Upper lobe of right lung (tissue), 1 donor: ENCODE data around the gene SUGCT. TPM values are rescaled to one million over a fixed set of nuclear protein-coding genes. Genes with fewer than 3 reads are reported as not detected.

Source experiments
- ATAC-seq: fragments of 200-7000 bp; cut with Tn5 transposase; one replicate; pipeline ENCODE4 v1.9.1; 2020; ENCODE audit warnings: mild to moderate bottlenecking, moderate library complexity
- DNase-seq: peaks from one replicate; pipeline ENCODE4 v3.0.0-alpha.2; 2020
- H3K27ac ChIP-seq: fragments of 200-600 bp; one replicate; pipeline ENCODE4 v1.8.0; 2022
- H3K27me3 ChIP-seq: fragments of 200-600 bp; one replicate; pipeline ENCODE4 v1.8.0; 2022; ENCODE audit warnings: mild to moderate bottlenecking
- H3K36me3 ChIP-seq: fragments of 200-600 bp; one replicate; pipeline ENCODE4 v1.8.0; 2022
- H3K4me1 ChIP-seq: fragments of 200-600 bp; one replicate; pipeline ENCODE4 v1.8.0; 2022
- H3K4me3 ChIP-seq: fragments of 200-600 bp; one replicate; pipeline ENCODE4 v1.8.0; 2022; ENCODE audit warnings: mild to moderate bottlenecking
- H3K9me3 ChIP-seq: fragments of 200-600 bp; one replicate; pipeline ENCODE4 v1.8.0; 2022
- intact Hi-C: fragments of 100-400 bp; cut with DNase I; formaldehyde crosslinking; loops from one replicate; pipeline ENCODE4 v1.11.0; 2022
- total RNA-seq: library from RNA; stranded (reverse); fragmentation: NEBNext Ultra II Directional; extraction: Animal tissue kit (Norgen Biotek cat#: 25700); gene quantifications from one replicate; pipeline ENCODE4 v1.2.1, GENCODE V29; 2021
- TF ChIP-seq, protein P1 (sequence below): fragments of 200-600 bp; IDR thresholded peaks from one replicate; pipeline ENCODE4 v1.8.0; 2022; ENCODE audit warnings: antibody characterized with exemption
- donor health status: DM: no; HTN: yes; CAD: no; lungs with severe emphysema.

Gene SUGCT
- total RNA-seq, 1 donor from 2014 or later: 4.1 TPM

DNA sequence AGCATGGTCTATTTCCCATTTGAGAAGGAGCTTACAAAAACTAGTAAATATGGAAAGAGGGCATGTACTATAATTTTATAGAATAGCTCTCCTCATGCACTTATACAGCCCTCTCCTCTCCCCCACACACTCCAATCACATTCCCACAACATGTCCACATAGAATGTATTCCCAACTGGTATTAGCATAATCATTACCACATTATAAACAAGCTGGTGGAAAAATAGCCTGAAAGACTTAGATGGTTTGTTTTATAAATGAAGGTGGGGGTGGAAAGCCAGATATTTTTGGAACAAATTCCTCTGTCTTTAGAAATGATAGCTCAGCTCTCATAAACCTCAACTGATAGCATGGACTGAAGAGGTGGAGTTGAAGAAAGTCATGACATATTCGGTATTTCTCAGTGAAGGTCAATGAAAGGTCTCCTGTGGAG, 410.1 kb downstream of the SUGCT start:
- H3K4me1 ChIP-seq: peaks cover 6% of the 10 kb centered on the region
- no peak overlapping the region for H3K27ac ChIP-seq
- H3K27me3 ChIP-seq: no peaks in the 10 kb centered on the region
- ATAC-seq: no peak
- TF ChIP-seq, protein P1, sequence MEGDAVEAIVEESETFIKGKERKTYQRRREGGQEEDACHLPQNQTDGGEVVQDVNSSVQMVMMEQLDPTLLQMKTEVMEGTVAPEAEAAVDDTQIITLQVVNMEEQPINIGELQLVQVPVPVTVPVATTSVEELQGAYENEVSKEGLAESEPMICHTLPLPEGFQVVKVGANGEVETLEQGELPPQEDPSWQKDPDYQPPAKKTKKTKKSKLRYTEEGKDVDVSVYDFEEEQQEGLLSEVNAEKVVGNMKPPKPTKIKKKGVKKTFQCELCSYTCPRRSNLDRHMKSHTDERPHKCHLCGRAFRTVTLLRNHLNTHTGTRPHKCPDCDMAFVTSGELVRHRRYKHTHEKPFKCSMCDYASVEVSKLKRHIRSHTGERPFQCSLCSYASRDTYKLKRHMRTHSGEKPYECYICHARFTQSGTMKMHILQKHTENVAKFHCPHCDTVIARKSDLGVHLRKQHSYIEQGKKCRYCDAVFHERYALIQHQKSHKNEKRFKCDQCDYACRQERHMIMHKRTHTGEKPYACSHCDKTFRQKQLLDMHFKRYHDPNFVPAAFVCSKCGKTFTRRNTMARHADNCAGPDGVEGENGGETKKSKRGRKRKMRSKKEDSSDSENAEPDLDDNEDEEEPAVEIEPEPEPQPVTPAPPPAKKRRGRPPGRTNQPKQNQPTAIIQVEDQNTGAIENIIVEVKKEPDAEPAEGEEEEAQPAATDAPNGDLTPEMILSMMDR: no peak
- no peaks in the 10 kb centered on the region for H3K36me3 ChIP-seq
- DNase-seq: no peak
- H3K4me3 ChIP-seq: no peak overlapping the region
- intact Hi-C loops: no loop called here
- H3K9me3 ChIP-seq: no peaks in the 10 kb centered on the region

DNA sequence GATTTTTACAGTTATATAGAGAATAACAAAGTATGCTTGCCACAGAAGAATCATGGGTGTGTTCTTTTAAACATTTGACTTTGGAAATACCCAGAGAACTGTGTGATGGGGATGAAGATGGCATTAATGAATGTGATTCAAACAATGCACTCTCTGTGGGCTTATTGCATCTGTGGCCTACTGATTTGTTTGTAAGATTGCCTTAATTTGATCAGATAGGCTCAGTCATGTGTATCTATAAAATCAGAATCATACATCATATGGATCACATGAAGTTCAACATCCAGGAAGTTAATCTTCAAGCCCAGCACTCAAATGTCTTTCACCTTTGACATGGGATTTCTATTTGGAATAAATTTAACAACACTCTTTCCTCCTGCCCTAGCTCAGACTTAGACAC, 410.9 kb downstream of the SUGCT start:
- peaks cover 6% of the 10 kb centered on the region for H3K4me1 ChIP-seq
- H3K9me3 ChIP-seq: no peaks in the 10 kb centered on the region
- DNase-seq (no peak), ATAC-seq (no peak)
- H3K27me3 ChIP-seq: no peaks in the 10 kb centered on the region
- H3K27ac ChIP-seq: peak overlapping the region; percentile 31
- H3K4me3 ChIP-seq: peak overlapping the region; percentile 12
- TF ChIP-seq, protein P1: no peak
- intact Hi-C loops: no loop called here
- H3K36me3 ChIP-seq: no peaks in the 10 kb centered on the region

DNA sequence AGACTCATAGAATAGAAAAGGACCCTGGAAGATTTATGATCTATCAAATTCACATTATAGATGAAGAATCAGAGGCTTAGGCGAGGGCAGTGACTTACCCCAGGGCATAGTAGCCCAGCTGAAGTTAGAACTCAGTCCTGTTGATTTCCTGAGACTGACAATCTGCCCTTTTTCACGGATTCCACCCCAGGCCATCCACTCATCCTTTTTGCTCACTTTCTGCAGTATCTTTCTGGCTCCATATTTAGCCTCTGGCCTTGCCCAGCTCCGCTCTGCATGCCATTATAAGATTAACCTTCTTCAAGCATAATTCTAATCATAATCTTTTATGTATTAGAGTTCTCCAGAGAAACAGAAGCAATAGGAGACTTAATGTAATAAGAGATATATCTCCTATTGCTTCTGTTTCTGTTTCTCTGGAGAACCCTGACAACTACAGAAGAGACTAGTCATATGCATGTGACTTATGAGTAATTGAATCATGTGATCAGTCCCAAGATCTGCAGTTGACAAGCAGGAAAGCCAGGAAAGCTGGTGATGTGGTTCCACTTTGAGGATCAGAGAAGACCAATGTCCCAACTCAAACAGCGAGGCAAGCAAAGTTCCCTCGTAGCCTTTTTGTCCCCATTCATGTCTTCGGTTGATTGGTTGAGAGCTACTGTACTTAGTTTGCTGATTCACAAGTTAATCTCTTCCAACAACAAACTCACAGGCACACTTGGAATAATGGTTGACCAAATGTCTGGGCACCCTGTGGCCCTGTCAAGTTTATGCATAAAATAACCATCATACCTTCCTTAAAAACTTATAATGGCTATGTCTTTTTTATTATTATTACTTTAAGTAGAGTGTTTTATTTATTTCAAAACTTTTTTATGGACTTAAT, 412.1 kb downstream of the SUGCT start:
- H3K9me3 ChIP-seq: no peaks in the 10 kb centered on the region
- peaks cover 6% of the 10 kb centered on the region for H3K4me1 ChIP-seq
- no peaks in the 10 kb centered on the region for H3K36me3 ChIP-seq
- no peaks in the 10 kb centered on the region for H3K27me3 ChIP-seq
- H3K27ac ChIP-seq: peak overlapping the region; percentile 31
- ATAC-seq (peak; percentile 73), DNase-seq (no peak)
- H3K4me3 ChIP-seq: peak overlapping the region; percentile 12
- TF ChIP-seq, protein P1: no peak
- intact Hi-C loops: no loop called here

DNA sequence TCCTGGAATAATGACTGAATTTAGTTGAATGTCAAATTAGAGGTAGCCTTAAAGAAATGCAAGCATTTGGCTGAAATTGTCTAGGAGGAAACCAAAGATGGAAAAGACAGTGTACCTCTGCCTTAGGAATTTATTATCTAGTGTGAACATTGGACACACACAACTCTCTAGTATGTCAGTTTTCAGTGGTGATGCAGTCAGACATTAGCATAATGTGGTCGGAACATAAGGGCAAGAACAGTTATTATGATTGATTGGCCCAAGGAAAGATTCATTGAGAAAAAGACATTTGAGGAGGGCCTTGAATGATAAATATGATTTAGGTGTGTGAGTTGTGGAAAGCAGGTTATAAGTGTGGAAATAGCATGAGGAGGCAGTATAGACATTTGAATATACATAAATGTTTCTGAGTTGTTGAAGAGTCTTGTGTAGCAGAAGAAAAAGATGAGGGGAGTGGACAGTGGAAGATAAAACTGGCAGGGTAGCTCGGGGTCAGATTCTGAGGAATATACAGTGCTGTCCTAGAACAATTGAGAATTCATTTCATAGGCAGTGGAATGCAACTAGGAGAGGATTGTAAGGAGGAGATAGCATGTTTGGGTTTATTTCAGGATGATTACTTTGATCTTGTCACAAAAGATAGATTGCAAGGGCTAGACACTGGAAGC, 414.7 kb downstream of the SUGCT start:
- Histone ChIP-seq H3K4me1 (peaks cover 5% of the 10 kb centered on the region), H3K36me3 (no peaks in the 10 kb centered on the region), H3K27me3 (no peaks in the 10 kb centered on the region), H3K4me3 (no peak overlapping the region), H3K27ac (no peak overlapping the region), H3K9me3 (no peaks in the 10 kb centered on the region)
- TF ChIP-seq, protein P1: no peak
- intact Hi-C loops: no loop called here
- DNase-seq (no peak), ATAC-seq (no peak)

DNA sequence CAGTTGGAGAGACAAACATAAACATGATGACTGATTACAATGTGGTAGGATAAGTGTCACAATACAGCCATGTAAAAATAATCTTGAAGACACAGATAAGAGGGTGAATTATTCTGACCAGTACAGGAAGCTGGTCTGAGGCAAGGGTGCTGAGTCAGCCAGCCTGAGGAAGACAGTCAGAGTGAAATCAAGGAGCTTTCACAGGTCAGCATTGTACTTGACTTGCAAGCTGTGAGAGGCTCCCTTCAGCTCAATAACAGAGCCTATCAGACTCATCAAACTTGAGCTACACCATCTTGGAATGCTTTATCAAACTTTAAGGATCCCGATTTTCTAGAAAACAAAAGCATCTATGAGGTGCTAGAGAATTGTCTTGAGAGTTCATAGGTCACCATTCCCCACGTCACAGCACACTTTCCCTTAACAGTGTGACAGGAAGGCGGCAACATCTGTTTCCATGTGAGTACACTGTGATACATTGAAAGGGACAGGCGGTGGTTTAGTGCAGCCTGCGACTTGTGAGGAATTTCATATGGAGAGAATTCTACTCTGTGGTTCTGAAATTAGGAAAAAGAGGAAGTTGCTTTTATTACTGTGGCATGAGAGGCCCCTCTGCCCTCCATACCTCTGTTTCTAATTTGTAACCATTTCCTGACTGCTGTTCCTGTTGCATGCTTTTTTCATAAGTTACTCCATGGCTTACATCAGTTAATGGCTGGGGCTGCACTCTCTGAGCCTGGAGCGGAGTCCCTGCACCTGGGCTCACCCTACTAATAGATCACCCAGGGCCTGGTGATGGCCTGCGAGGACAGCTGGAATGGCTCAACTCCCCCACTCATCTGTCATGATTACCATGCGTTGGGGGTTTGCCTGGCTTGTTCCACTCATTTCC, 417.1 kb downstream of the SUGCT start:
- no peak overlapping the region for H3K4me3 ChIP-seq
- DNase-seq: no peak

More for the DNA sequence above, 417.1 kb downstream of the SUGCT start:
- H3K27me3 ChIP-seq: no peaks in the 10 kb centered on the region
- H3K36me3 ChIP-seq: no peaks in the 10 kb centered on the region
- TF ChIP-seq, protein P1: no peak
- intact Hi-C loops: no loop called here
- no peak overlapping the region for H3K27ac ChIP-seq
- no peaks in the 10 kb centered on the region for H3K9me3 ChIP-seq
- peaks cover 5% of the 10 kb centered on the region for H3K4me1 ChIP-seq
- ATAC-seq: peak; percentile 81
